ENCODE results near the gene TMEM97.
"Not testable (repeated sequence)": the region's sequence is repeated elsewhere in the genome, so short reads cannot be mapped to it uniquely, and the experiment has no call there.

Gene TMEM97

DNA sequence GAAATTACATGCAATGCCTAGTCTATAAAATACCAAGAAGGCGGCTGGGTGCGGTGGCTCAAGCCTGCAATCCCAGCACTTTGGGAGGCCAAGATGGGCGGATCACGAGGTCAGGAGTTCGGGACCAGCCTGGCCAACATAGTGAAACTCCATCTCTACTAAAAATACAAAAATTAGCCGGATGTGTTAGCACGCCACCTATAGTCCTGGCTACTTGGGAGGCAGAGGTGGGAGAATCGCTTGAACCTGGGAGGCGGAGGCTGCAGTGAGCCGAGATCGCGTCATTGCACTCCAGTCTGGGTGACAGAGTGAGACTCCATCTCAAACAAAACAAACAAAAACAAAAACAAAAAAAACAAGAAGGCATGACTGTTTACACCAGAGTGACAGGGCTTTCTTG lies 26.1 kb upstream of the TMEM97 start:
- not testable (repeated sequence) for H3K9me3 ChIP-seq (ENCODE audit: control insufficient read depth, insufficient read depth, low read length); H3K4me1 ChIP-seq (ENCODE audit: insufficient read depth, low read length); H3K9ac ChIP-seq (ENCODE audit: low read depth, low read length); H3K36me3 ChIP-seq (ENCODE audit: insufficient read depth, low read length)

- Histone ChIP-seq H3K9me3 (ENCODE audit: control insufficient read depth, insufficient read depth, low read length) (no peaks in the 10 kb centered on the region), H3K4me1 (ENCODE audit: insufficient read depth, low read length) (no peaks in the 10 kb centered on the region)
These were observed 25.0 kb upstream of the TMEM97 start for GRCh38 chr17:28293994-28294393.

DNA sequence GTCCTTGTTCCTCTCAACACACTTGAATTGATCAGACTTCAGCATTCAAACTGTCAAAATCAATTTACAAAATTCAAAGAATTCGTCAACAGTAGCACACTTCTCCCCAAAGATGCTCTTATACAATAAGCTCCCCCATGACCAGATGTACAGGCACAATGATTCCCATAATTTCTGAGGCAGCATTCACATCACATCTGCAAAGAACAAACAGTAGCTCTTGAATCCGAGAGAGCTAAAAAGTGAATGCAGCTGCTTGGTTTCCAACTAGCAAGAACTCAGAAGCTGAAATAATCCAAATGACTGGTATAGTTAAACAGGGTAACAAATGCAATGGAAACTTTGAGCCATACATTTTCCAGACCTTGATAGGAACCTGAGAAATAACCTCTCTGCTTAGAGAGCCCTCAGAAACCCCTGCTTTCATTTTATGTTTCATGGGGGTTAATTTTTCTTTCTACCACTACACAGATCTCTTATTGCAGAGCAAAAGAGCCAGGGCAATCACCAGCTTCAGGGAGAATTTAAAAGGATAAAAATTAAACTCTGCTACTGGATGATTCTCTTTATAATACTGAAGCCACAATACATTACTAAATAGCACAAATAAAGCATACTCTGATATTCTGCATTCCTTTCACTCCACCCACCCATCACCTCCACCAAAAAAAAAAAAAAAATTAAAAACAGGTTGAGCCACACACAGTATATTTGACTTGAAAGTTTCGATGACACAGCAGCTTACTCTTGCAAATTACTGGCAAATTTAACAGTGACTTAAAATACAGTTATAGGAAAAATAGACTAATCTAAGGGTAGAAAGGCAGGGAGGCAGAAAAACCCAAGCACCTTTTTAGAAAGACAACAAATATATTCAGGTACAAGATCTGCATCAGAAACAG lies 23.1 kb upstream of the TMEM97 start:
- H3K9ac ChIP-seq (ENCODE audit: low read depth, low read length): no peak overlapping the region
- H3K4me1 ChIP-seq (ENCODE audit: insufficient read depth, low read length): no peaks in the 10 kb centered on the region
- no peaks in the 10 kb centered on the region for H3K9me3 ChIP-seq (ENCODE audit: control insufficient read depth, insufficient read depth, low read length)
- no peaks in the 10 kb centered on the region for H3K36me3 ChIP-seq (ENCODE audit: insufficient read depth, low read length)

More at GRCh38 chr17:28293994-28294393, 25.0 kb upstream of the TMEM97 start:
- Histone ChIP-seq H3K9ac (ENCODE audit: low read depth, low read length) (no peak overlapping the region), H3K36me3 (ENCODE audit: insufficient read depth, low read length) (no peaks in the 10 kb centered on the region)

- Histone ChIP-seq H3K36me3 (ENCODE audit: insufficient read depth, low read length) (no peaks in the 10 kb centered on the region), H3K9me3 (ENCODE audit: control insufficient read depth, insufficient read depth, low read length) (no peaks in the 10 kb centered on the region), H3K4me1 (ENCODE audit: insufficient read depth, low read length) (no peaks in the 10 kb centered on the region), H3K9ac (ENCODE audit: low read depth, low read length) (no peak overlapping the region)
These were observed 20.6 kb upstream of the TMEM97 start for GRCh38 chr17:28298449-28298848.

DNA sequence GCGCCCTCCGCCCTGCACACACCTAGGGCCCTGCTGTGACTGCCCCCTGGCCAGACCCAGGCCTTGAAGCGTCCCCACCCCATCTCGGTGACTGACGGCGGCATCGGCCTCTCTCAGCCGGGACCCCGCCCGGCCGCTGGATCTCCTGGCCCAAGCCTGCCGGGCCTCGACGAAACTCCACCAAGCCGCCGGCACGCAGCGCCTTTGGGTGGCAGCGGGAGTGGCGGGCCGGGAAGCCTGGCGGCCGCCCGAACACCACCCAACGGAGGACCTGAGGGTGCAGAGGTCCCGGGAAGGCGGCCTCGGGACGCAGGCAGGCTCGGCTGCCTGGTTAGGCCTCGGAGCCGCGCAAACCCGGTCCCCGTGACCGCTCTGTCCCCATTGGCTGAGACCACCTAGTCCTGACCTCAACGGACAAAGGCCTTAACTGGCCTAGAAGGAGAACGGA lies 12.0 kb upstream of the TMEM97 start:
- H3K9ac ChIP-seq (ENCODE audit: low read depth, low read length): no peak overlapping the region; the same call in 1 of the 2 replicates
- H3K9me3 ChIP-seq (ENCODE audit: control insufficient read depth, insufficient read depth, low read length): no peaks in the 10 kb centered on the region
- H3K4me1 ChIP-seq (ENCODE audit: insufficient read depth, low read length): no peaks in the 10 kb centered on the region
- no peaks in the 10 kb centered on the region for H3K36me3 ChIP-seq (ENCODE audit: insufficient read depth, low read length)

DNA sequence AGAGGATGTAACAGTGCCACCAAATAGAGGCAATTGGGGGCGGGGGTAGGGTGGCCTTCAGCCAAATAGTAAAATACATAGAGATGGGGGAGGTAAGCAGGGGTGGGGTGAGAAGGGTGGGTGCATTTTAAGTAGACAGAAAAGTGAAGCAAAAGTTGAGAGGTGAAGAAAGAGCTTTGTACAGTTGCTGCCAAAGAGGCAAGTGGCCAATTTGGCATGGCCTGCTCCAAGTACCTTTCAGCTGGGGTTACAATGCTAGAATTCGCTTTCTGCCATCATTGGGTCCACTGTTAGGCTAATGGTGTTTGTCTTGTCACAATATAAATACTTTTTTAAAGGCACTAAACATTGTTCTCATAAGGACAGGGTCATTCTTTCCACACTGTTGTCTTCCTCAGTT lies 5.2 kb upstream of the TMEM97 start:
- Histone ChIP-seq H3K4me1 (ENCODE audit: insufficient read depth, low read length) (peaks cover 10% of the 10 kb centered on the region; the same call in 1 of the 2 replicates), H3K9me3 (ENCODE audit: control insufficient read depth, insufficient read depth, low read length) (no peaks in the 10 kb centered on the region), H3K9ac (ENCODE audit: low read depth, low read length) (no peak overlapping the region), H3K36me3 (ENCODE audit: insufficient read depth, low read length) (no peaks in the 10 kb centered on the region)

GRCh38 chr17:28315846-28316705 lies 2.9 kb upstream of the TMEM97 start:
- Histone ChIP-seq H3K9me3 (ENCODE audit: control insufficient read depth, insufficient read depth, low read length) (no peaks in the 10 kb centered on the region), H3K9ac (ENCODE audit: low read depth, low read length) (no peak overlapping the region), H3K36me3 (ENCODE audit: insufficient read depth, low read length) (no peaks in the 10 kb centered on the region), H3K4me1 (ENCODE audit: insufficient read depth, low read length) (peaks cover 10% of the 10 kb centered on the region; the same call in 1 of the 2 replicates)

- Histone ChIP-seq H3K9me3 (ENCODE audit: control insufficient read depth, insufficient read depth, low read length) (no peaks in the 10 kb centered on the region), H3K9ac (ENCODE audit: low read depth, low read length) (peak overlapping the region; percentile 73), H3K36me3 (ENCODE audit: insufficient read depth, low read length) (no peaks in the 10 kb centered on the region), H3K4me1 (ENCODE audit: insufficient read depth, low read length) (peaks cover 10% of the 10 kb centered on the region; the same call in 1 of the 2 replicates)
These were observed 1.7 kb upstream of the TMEM97 start for GRCh38 chr17:28317099-28317965.

- Histone ChIP-seq H3K4me1 (ENCODE audit: insufficient read depth, low read length) (peaks cover 12% of the 10 kb centered on the region; the same call in 1 of the 2 replicates), H3K9me3 (ENCODE audit: control insufficient read depth, insufficient read depth, low read length) (no peaks in the 10 kb centered on the region), H3K9ac (ENCODE audit: low read depth, low read length) (peak overlapping the region; percentile 73), H3K36me3 (ENCODE audit: insufficient read depth, low read length) (no peaks in the 10 kb centered on the region)
These were observed 838 bp upstream of the TMEM97 start for GRCh38 chr17:28317966-28318758.

GRCh38 chr17:28319598-28319935 lies 567 bp downstream of the TMEM97 start:
- peaks cover 12% of the 10 kb centered on the region; the same call in 1 of the 2 replicates for H3K4me1 ChIP-seq (ENCODE audit: insufficient read depth, low read length)

GRCh38 chr17:28320215-28321061 lies 1.4 kb downstream of the TMEM97 start:
- Histone ChIP-seq H3K36me3 (ENCODE audit: insufficient read depth, low read length) (no peaks in the 10 kb centered on the region), H3K9me3 (ENCODE audit: control insufficient read depth, insufficient read depth, low read length) (no peaks in the 10 kb centered on the region), H3K4me1 (ENCODE audit: insufficient read depth, low read length) (peaks cover 12% of the 10 kb centered on the region; the same call in 1 of the 2 replicates), H3K9ac (ENCODE audit: low read depth, low read length) (peak overlapping the region; percentile 73)

More at GRCh38 chr17:28319598-28319935, 567 bp downstream of the TMEM97 start:
- Histone ChIP-seq H3K9me3 (ENCODE audit: control insufficient read depth, insufficient read depth, low read length) (no peaks in the 10 kb centered on the region), H3K9ac (ENCODE audit: low read depth, low read length) (peak overlapping the region; percentile 73), H3K36me3 (ENCODE audit: insufficient read depth, low read length) (no peaks in the 10 kb centered on the region)

- no peaks in the 10 kb centered on the region for H3K9me3 ChIP-seq (ENCODE audit: control insufficient read depth, insufficient read depth, low read length)
- H3K36me3 ChIP-seq (ENCODE audit: insufficient read depth, low read length): peaks cover 25% of the 10 kb centered on the region; the same call in 1 of the 2 replicates
- H3K4me1 ChIP-seq (ENCODE audit: insufficient read depth, low read length): 0 out of 2 replicates have a peak, but pooled peaks cover 3% of the 10 kb centered on the region
- no peak overlapping the region for H3K9ac ChIP-seq (ENCODE audit: low read depth, low read length)
These were observed 5.3 kb downstream of the TMEM97 start for GRCh38 chr17:28324267-28324745.
